CD4-positive, alpha-beta T cell treated with Interleukin-4 for 4 hours (primary cell): ENCODE data around the gene PLCB1.

Source experiments
- DNase-seq: peaks from one replicate; pipeline ENCODE4 v3.0.0-alpha.2; 2020

The PLCB1 gene

DNA sequence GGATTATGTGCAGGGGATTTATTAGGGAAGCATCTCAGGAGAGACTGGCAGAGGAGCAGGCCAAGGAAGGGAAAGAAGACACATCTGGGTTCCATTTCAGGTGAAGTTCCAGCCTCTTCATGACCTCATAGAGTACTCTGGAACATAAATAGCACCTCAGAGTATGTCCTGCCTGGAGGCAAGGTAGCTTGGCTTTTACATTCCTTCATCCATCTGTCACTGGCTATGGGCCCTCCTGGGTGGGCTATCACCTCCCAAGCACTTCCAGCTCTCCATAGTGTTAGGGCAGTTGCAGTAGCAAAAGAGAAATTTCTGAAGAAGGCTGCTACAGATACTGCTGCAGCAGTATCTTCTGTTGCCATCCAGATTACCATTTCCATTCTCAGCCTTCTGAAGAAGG is 116.0 kb downstream of the PLCB1 start:
- no peak for DNase-seq

DNA sequence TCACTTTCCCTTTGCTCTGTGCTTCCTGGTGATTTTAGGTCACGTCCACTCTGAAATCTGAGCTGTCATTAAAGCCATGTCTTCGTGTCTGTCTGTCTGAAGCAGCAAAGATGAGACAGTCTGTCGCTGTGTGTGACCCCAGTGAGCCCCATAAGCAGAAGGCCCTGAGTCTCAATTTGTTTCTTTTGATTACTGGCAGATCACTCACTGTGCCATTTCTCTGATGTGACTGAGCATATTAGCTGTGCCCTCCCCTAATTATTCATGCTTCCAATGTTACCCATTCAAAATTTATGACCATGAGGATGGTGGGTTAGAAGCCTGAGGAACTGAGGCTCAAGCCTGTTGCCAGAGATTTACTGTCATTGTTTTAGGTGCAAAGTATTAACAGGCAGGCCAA is 117.6 kb downstream of the PLCB1 start:
- no peak for DNase-seq

DNA sequence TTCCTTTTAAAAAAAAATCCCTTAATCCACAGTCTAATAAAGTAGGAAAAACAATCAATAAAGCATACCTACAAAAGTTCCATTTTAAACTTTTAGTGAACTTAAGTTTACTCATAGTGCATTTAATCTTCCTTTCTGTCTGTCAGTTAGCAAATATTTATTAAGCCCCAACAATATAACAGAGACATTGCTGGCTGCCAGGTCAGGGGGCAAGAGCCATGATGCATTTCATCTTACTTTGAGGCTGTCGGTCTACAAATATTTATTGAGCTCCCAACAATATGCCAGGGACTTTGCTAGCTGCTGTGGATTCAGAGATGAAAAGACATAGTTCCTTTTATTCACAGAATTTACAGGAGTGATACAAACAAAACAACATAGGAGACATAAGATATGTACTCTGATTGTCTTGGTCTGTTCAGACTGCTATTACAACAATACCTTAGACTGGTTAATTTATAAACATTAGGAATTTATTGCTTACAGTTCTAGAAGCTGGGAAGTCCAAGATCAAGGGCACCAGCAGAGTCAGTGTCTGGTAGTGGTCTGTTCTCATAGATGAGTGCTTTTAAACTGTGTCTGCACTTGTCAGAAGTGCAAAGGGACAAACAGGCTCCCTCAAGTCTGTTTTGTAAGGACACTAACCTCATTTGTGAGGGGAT is 118.6 kb downstream of the PLCB1 start:
- DNase-seq = no peak

DNA sequence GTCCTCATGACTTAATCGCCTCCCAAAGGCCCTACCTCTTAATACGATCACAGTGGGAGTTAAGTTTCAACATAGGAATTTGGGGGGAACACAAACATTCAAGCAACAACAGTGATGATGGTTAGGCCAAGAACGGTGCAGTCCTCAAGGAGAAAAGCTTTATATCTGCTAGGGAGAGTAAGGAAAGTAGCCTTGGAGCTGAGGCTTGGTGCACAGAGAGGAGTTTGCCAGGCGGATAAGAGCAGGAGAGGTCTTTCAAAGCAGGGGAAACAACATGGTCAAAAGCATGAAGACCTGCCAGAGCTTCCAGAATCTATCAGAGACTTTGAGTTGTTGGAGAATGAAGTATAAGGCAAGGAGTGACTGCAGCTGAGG is 119.1 kb downstream of the PLCB1 start:
- no peak for DNase-seq

DNA sequence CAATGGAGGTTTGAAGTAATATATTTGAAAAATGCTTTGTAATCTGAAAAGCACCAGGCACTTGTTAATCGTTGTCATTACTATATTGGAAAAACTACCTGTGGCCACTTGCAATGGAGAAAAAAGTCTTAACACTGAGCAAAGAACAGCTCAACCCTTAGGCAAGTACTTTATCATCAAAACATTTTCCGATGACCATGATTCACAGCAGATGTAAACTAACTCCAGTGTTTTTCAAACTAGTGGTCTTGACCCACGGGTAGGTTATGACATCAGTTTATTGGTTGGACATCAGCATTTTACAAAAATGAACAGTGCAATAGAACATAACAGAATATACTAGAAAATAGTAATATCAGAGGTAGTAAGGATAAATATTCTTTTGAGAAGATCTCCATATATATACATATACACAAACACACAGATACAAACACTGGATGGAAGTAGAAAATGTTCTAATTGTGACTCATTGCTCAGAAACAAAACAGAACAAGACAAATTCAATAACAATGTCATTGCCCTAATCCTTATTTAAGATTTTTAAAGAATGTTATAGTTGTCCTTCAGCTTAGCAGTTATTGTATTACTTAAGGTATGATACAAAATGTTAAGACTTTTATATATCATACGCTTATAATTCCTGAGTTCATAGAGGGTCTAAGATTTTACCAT is 123.0 kb downstream of the PLCB1 start:
- no peak for DNase-seq

DNA sequence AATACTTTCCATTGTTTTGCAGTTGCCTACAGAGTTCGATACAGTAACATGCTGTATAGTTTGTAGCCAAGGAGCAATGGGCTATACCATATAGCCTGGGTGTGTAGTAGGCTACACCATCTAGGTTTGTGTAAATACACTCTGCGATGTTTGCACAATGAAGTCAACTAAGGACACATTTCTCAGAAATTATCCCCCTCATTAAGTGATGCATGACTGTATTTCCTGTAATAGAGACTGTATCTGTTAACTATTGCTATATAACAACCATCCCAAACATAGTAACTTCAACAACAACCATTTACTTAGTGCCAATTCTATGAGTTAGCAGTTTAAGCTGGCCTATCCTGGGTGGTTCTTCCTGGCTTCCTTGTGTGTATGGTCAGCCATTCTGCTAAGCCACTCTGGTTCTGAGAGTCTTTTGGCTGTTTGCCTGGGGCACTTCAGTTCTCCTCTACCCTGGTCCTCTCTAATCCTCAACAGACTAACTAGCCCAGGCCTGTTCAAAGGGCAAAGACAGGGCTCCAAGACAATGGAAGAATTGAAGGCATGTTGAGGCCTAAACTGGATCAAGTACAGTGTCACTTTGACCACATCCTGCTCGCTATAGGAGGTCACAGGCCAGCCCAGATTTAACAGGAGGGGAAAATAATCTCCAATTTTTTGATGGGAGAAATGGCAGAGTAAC is 124.0 kb downstream of the PLCB1 start:
- no peak for DNase-seq

DNA sequence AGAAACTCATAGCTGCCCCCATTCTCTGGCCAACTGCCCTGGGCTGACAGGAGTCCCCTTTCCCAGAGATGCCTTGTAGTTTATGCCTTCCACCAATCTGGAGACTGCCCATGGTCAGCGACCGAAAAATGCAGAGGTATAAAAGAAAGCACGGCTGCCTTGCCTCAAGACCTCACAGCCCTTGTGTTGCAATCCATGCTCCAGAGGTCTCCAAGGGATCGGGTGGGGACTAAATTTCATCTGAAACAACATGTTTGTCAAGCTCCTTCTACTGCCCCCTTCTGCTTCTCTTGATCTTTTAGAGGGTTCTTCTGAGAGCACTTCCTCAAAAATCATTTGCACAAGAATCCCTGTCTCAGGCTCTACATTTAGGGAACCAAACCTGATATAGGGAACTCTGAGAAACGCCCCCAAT is 128.8 kb downstream of the PLCB1 start:
- no peak for DNase-seq

DNA sequence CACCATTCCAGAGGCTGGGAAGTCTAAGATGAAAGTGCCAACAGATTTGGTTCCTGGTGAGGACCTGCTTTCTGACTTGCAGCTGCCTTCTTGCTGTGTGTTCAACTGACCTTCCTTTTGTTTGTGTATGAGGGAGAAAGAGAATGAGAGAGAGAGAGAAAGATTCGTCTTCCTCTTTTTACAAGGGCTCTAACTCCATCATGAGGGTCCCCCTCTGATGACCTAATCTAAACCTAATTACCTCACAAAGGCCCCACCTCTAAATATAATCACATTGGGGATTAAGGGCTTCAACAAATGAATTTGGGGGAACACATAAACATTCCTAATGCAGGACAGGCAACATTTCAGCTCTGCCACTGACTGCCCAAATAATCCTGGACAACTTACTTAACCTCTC is 130.7 kb downstream of the PLCB1 start:
- DNase-seq = no peak

DNA sequence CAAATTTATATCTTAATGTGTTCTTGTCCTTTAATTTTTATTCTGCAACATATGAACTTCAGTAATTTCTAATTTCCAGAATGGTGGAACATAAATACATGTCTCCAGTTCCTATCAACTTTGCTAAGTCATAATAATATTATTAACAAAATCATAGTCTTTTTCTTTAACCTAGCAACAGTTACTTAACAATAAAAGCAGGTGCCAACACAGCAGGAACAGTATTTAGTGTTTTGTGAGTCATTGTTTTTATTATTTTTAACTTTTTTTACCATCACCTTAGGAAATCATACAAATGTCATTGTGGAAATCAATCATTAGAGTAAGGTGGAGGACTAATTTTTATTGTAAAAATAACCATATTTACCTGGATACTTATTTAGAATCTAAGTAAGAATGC is 133.5 kb downstream of the PLCB1 start:
- DNase-seq = no peak

DNA sequence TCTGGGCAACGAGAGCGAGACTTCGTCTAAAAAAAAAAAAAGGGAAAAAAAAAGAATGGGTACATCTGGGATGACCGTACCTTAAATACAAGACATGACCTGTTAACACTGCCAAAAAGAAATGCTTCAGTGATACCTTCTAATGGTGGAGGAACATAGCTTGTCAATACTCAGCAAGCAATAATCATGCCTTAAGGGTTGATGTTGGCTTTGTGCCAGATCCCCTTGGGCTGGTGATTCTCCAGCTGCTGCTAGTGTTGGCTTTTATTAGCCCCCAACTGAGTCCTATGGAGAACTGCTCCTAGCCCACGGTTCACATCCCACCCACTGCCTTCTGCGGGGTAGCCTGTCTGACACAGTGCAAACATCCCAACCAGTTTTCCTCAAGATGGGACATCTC is 134.9 kb downstream of the PLCB1 start:
- DNase-seq = no peak

DNA sequence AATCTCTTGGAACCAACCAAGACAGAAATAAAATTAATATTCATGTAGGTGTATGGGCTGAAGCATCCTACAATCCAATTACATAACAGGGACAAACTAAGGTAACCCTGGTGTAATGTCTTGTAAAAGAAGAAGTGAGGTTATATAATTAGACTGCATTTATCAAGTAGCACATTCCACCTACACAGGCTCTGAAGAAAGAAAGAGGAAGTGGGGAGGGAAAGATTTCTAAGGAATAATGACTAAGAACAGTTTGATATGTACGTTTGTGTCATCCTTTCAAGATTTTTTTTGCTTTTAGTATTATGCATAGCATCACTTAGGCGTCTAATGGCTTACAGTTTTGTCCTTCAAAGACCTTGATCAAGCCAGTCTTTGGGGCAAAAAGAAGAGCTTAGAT is 139.7 kb downstream of the PLCB1 start:
- DNase-seq = no peak

DNA sequence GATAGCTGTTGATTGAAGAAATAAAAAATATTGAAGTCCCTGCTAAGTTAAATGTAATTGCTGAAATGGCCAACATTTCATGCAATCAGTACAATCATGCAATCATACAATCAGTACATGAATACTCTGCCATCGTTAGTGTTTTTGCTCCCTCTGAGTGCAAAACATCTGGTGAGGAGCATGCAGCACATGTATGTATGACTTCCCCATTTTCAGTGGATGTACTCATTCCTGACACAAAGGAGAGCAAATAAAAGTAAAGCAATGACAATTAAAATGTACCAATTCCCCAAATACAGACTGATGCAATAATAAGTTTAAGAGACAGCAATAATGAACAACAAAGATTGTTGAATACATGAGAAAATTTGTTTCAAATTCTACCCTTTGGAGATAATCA is 140.7 kb downstream of the PLCB1 start:
- no peak for DNase-seq

DNA sequence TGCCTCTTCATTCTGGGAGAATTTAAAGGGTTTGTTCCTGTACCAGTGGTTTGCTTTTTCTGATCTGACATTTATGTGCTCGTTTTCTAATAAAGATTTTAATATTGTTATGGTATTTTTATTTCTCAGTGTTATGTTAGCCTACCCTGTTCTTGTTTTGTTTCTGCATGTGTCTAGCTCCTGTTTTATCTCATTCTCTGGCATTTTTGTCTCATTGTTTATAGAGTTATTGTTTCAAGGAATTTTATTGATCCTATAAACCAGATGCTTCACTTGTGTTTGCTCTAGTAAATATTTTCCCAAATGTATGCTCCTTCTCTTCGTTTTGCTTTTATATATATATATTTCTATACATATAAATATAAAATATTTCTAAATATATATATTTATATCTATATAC is 152.8 kb downstream of the PLCB1 start:
- DNase-seq = no peak

DNA sequence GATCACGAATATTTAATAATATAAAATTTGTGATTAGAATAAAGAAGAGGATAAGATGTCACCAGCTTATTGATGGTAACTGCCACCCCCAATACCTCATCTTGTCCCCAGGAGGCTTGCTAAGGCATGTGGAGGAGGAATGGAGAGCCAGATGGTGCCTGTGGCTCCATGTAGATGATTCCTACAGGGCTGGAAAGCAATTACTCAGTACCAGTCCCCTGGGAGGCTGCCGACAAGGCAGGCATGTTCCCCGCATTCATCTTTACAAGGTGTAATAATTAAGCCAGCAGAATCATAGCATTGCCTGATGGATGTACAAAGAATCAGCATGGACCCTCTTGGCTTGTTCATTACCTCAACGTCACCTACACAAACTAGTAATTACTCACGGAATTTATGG is 155.3 kb downstream of the PLCB1 start:
- DNase-seq = no peak

DNA sequence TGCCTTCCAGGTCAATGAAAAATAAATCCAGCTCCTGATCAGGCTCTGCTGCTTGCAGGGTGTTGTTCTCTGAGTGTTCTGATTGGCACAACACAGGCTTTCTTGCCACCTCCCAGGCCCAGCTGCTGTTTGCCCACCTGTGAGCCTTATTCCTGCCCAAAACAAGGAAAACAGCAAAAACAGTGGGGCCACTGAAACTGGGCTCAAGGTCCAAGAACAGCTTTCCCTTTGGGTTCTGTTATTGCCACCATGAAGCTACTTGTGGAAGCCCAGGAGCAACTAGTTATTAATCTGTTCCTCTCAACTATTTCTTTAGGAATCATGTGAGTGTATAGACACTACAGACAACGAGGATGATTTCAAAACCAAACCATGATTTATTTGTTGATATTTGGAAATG is 159.1 kb downstream of the PLCB1 start:
- no peak for DNase-seq

DNA sequence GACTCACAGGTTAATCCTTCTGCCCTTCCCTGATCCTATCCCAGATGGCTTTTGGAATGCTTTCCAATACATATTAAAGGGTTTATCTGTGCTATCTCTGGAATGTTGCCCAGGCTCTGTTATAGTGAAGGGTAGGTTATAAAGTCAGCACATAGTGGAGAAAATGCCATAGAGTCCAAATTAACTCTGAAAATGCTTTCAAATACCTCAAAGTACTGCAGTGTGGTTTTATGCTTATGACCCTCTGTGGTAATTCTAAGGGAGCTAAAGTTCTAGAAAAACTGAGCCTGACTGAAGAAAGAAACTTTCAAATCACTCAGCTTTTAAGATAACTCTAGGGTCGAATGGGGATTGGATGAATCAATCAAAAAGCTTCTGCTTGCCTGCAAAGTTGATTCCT is 159.8 kb downstream of the PLCB1 start:
- no peak for DNase-seq

DNA sequence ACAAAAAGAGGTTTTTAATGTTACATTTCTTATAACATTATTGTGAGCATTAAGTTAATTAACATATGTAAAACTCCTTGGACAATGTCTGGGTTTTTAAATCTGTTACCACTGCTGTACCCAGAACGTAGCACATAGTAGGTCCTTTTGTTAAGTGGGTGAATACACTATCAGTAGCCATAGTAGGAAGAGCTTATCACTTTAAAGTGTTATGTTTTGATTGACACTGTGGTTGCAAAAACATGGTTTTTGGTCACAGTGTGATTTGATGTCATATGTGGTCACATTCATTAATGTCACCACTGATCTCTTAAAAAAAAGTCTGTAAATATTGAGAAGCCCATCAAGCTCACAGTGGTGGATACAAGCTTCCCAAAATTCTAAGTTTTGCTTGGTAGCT is 160.7 kb downstream of the PLCB1 start:
- peak; percentile 2 for DNase-seq

DNA sequence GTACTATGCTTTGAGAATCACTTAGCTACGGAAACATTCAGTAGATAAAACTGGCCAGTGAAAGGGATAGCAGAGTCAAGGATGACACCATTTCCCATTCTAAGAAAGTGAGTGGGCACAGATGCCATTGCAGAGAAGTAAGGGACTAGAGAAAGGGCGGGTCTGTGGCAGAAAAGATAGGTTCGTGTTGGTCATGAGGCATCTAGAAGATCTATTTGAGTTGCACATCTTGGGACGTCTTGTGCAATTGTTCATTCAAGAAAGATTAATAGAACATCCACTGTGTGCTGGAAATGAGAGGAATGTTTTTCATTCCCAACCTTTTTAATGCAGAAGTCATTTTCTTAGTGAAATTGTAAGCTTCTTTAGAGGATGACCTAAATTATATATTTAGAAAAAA is 161.7 kb downstream of the PLCB1 start:
- no peak for DNase-seq

DNA sequence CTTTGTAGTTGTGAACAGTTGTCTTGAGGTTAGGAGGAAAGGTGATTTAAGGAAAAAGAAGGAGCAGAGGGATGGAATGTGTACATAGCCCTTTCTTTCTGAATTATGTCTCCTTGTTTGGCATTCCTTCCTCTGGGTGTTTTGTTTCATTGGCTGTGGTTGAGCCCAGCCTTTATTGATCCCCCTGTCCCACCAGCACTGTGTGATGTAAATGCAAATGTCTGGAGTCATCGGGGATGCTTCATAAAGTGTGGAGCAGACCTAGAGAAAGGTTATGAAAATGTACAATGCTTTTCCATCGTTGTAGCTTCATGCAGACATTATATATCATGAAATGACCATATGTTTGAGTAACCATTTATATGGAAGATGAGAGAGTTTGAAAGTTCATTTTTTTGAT is 164.5 kb downstream of the PLCB1 start:
- no peak for DNase-seq

DNA sequence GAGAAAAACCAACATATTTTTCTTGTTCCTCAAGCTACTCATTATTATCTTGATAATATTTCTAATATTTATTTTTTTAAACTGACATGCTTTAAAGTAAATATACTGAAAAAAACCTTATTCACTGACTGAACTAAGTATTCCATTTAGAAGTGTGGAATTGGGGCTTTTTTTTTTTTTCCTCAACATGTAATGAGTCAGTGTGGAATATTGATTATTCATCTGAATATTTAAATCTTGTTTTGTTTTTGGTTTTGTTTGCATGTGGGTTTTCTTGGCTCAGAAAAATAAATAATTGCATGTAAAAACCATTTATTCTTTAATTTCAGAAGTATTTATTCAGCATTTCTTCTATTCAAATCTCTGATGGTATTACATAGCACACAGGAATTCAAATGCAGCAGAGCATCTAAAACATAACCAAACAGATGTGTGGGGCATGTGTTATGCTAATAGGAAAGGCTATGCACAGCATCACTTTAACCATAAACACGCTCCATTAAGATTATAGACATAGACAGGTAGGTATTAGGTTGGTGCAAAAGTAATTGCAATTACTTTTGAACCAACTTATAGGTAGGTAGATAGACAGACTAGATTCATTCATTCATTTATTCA is 166.5 kb downstream of the PLCB1 start:
- no peak for DNase-seq

DNA sequence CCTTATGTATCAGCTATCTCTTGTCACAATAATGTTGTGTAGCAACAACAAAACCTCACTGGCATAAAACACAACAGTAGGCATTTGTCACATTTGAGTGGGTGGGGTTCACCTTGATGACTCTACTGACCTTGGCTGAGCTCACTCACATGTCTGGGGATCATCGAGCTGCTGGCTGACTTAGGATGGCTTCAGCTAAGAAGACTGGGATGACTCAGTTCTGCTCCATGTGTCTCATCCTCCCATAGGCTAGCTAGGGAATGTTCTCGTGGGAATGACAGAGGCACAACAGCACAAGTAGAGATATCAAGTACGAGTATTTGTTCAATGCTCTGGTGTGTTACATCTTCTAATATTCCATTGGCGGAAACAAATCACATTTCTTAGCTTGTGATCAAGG is 167.9 kb downstream of the PLCB1 start:
- no peak for DNase-seq

DNA sequence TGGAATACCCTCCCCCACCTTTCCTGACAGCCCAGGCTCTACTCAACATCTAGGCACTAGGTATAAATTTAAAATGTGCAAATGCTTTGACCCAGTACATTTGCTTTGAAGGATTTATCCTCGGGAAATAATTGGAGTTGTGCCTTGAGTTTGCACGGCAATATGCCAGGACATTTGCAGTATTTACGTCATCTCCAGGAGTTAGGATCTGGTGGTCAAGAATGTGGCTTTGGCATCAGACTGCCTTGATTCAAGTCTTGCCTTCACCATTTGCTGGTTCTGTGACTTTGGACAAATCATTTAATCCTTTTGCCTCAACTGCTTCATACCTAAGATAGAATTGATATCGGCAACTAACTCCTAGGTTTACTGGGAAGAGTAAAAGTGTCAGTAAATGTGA is 169.6 kb downstream of the PLCB1 start:
- no peak for DNase-seq

DNA sequence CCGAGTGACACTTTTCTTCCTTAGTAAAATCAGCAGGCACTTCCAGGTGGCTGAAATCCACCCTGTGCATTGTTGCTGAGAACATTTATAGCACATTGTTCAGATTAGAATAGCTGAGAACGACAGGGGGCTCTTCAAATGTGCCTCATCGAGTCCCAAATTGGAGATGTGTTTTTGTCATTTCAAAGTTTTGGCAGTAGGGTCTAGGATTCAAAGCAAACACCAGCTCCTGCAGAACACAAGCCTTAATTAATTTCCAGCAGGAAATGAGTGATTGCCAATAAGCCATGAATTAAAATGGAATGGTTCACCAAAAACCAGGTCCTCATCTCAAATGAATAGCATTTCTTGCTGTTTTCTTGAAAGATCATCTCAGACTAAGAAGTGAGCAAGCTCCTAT is 171.6 kb downstream of the PLCB1 start:
- no peak for DNase-seq

DNA sequence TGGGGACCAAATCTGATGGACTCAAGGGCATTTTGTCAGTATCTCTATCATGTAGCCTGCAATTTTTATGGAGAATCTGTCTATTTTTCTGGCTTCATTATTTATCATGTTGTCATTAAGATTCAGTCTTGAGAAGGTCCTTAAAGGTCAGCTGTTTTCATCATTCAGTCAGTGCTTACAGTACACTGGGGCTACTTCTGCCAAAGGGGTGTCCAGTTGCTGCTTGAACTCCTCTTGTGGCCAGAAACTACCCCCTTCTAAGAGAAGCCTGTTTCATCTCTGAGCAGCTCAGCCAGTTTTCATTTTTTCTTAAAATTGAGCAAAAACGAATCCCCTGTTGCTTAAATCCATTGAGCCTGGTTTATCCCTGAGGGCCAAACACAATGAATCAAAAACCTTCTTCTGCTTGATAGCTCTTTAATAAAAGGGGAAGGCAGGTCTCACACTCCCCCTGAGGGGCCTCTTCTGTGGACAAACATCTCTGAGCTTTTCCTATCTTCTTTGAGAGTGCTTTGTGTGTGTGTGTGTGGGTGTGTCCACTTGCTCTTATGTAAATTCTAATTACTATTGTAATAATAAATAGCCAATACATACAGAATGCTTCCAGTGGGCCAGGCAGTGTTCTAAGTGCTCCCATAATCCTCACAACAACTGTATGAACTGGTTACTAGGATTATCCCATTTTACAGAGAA is 172.2 kb downstream of the PLCB1 start:
- DNase-seq = no peak
